Hypothalamus (tissue), 51 donors: ENCODE results near the gene CD48.
"Not testable (repeated sequence)": the region's sequence is repeated elsewhere in the genome, so short reads cannot be mapped to it uniquely, and the experiment has no call there.

Source experiments
- DNase-seq, 51 donors: peaks; one replicate each; lab custom pipeline; 2025; lab: John Stamatoyannopoulos, UW

Gene CD48

GRCh38 chr1:160742428-160743127, 31.0 kb upstream of the CD48 start:
- no peak for DNase-seq

- DNase-seq: no peak
Observed at GRCh38 chr1:160741612-160742348, 30.2 kb upstream of the CD48 start.

- DNase-seq: no peak
Observed at GRCh38 chr1:160741092-160741501, 29.5 kb upstream of the CD48 start.

GRCh38 chr1:160740133-160740688, 28.6 kb upstream of the CD48 start:
- no peak for DNase-seq

- DNase-seq: no peak
Observed at GRCh38 chr1:160739098-160739511, 27.5 kb upstream of the CD48 start, which contains the start of gene SLAMF7. TSS of gene SLAMF7 (plus strand) at chr1:160739247. CDS start at chr1:160739302, 55 bp downstream.

GRCh38 chr1:160738271-160738670, 26.6 kb upstream of the CD48 start:
- DNase-seq: no peak

- DNase-seq: no peak
Observed at GRCh38 chr1:160734301-160734700, 22.7 kb upstream of the CD48 start.

- DNase-seq: no peak
Observed at GRCh38 chr1:160733898-160734297, 22.3 kb upstream of the CD48 start.

GRCh38 chr1:160731990-160732389, 20.4 kb upstream of the CD48 start:
- peak in 1 of 51 donors; percentile 66 for DNase-seq

- not testable (repeated sequence) for DNase-seq
Observed at GRCh38 chr1:160731564-160731963, 19.9 kb upstream of the CD48 start.

GRCh38 chr1:160727316-160727640, 15.7 kb upstream of the CD48 start:
- DNase-seq: no peak

GRCh38 chr1:160726498-160727315, 15.1 kb upstream of the CD48 start:
- peak in 34 of 51 donors; percentile 1 to 64 (median 22) for DNase-seq

GRCh38 chr1:160726114-160726497, 14.5 kb upstream of the CD48 start:
- no peak for DNase-seq

GRCh38 chr1:160724465-160725242, 13.0 kb upstream of the CD48 start:
- DNase-seq: no peak

GRCh38 chr1:160723332-160723731, 11.7 kb upstream of the CD48 start:
- DNase-seq: no peak

GRCh38 chr1:160722726-160723125, 11.1 kb upstream of the CD48 start:
- DNase-seq: no peak

- no peak for DNase-seq
Observed at GRCh38 chr1:160721473-160721872, 9.9 kb upstream of the CD48 start.

GRCh38 chr1:160720356-160721085, 8.9 kb upstream of the CD48 start:
- DNase-seq: no peak

GRCh38 chr1:160718210-160718609, 6.6 kb upstream of the CD48 start:
- no peak for DNase-seq

GRCh38 chr1:160717306-160717705, 5.7 kb upstream of the CD48 start:
- DNase-seq: no peak
